ENCODE measurements around the gene EFCAB6.

Gene EFCAB6

DNA sequence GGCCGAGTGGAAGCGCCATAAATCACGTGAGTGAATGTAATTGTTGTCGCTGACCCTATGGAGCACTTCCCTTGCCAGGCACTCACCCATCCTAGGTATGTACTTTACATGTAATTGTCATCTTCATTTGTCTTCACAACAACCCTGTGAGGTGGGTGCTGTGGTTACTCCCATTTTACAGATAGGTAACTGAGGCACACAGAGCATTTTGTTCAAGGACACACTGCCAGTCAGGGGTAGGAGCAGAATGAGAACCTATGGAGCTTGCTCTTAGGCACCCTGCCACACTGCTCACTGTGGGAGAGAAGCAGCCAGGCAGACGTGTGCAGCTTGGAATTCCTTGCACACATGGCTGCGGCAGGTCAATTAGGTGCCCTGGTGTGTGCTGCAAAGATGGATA is 785 bp upstream of the EFCAB6 start:
- no peak for DNase-seq (ENCODE audit: low read depth in 2 of 2)

DNA sequence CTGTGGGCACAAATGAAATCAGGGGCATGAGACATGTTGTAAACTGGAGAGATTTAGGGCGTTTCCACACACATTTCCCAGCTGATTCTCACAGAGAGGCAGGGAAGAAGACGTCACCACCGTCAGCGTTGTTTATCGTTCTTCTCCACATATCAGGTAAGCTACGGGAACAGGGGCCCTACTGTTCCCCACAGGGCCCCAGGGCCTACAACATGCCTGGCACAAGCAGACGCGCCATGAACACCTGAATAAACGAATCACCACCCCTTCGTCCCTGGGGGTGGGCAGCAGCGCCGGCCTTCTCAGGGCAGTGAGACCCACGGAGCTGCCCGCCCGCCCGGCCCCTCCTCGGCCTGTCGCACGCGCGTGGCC is 342 bp downstream of the EFCAB6 start:
- no peak for DNase-seq (ENCODE audit: low read depth in 2 of 2)

DNA sequence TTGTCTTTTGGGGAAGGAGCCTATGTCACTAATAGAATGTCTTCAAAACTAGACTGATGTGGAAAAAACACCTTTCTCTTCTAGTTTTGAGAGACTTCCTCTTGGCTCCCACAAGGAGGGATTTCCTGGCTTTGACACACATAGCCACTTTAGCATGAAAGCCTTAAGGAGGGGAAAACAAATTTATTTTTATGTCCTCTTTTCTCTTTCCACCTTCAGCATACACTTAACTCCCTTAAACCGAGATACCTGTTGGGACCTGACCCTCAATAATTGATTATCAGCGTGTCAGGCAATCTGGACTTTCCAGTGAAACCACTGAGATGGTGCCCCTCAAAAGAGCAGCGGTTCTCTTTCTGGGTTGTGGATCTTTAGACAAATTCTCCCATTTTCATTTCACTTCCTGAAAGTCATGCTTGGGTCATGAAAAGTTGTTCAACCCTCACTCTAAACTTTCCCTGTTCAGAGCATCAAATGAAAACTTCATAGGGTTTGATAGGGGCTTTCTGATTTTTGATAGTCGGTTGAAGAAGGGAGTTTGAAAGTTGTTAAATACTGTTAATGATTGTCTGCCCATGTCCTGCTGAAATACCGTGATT is 9.1 kb downstream of the EFCAB6 start:
- DNase-seq (ENCODE audit: low read depth in 2 of 2): no peak

DNA sequence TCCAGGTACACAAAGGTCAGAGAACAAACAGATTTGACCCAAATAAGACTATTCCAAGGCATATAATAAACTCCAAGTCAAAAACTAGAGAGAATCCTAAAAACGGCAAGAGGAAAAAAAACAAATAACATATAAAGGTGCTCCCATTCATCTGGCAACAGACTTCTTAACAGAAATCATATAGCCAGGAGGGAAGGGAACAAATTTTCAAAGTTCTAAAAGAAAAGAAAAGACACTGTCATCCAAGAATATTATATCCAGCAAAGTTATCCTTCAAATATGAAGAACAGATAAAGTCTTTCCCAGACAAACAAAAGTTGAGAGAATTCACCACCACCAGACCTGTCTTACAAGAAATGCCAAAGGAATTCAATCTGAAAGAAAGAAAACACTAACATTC is 11.1 kb downstream of the EFCAB6 start:
- no peak for DNase-seq (ENCODE audit: low read depth in 2 of 2)

DNA sequence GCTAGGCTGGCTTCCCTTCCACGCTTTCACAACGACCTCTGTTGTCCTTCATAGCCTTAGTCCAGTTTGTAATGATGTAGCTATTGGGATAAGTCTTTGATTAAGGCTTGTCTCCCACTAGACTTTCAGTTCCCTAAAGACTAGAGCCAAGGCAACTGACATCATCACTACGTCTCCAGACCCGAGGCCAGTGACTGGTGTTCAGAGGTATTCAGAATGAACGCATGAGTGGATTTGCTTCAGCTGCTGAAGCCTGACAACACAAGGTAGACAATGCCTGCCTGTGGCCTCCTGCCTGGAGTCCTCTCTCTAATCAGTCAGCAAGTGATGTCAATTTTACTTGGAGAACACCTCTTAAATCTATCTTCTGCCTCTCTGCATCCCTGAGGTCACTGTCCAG is 13.6 kb downstream of the EFCAB6 start:
- DNase-seq (ENCODE audit: low read depth in 2 of 2): no peak

DNA sequence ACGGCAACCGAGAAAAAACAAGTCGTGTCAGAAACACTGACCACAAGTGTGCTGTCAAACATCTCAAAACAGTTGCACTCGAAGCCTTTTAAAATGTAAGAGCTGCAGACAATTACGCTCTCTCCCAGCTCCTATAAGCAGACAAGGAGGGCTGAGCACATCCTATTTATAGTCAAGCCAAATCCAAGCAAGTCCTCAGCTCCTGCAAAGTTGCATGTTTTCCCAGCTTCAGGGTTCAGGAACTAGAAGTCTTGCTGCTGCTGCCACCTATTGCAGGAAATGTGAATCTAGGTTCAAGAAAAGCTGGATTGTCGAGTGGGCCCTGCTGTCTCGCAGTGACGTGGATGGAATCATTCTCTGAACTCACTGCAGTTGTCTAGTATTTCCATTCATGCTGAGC is 15.5 kb downstream of the EFCAB6 start:
- no peak for DNase-seq (ENCODE audit: low read depth in 2 of 2)

DNA sequence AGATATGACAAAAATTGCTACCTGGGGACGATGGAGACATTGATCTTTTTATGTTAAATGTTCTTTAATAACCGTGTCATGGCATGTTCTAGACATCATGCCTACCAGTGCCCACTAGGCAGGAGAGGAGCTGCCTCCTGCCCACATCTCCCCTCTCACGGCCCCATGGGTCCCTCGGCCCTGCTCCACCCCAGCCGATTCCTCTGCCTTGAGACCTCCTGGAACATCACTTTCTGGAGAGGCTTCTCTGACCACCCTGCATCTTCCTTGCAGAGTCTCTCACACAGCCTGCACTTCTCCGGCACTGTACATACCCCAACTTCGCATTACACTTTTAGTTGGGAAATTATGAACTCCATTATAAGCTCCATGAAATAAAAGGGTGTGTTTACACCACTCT is 16.8 kb downstream of the EFCAB6 start:
- DNase-seq (ENCODE audit: low read depth in 2 of 2): no peak

DNA sequence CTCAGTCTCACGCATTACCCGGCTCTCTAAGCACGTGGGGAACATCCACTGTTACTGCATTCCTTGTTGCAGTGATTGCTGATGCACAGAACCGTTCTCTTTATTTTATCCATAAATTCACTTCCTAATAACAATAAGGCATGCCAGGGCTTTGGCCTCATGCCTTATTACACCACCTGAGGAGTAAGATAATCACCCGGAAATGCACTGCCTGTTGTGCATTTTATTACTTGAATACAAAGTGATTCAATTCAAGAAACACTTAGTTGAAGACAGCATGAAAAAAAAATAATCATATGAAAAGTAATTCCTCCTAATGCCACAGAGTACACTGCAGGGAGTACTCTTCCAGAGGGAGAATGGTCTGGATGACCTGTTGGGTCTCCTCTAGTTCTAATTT is 19.2 kb downstream of the EFCAB6 start:
- no peak for DNase-seq (ENCODE audit: low read depth in 2 of 2)

DNA sequence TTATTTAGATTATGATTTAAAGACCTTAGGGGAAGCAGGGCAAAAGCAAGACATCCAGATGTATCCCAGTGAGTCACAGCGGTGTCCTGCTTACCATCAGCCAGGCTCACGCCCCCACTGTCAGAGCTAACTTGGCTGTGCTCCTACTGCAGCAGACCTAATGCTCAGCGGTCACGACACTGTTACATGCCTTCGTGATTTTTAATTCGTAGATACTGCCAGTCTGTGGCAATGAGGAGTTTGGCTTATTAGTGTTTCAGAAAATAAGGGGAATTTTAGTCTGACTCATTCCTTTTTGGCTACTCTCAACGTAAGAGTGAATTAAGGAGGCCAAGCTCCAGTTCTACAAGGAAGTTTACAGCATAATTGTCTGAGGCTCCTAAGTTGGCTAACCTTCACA is 22.7 kb downstream of the EFCAB6 start:
- no peak for DNase-seq (ENCODE audit: low read depth in 2 of 2)

DNA sequence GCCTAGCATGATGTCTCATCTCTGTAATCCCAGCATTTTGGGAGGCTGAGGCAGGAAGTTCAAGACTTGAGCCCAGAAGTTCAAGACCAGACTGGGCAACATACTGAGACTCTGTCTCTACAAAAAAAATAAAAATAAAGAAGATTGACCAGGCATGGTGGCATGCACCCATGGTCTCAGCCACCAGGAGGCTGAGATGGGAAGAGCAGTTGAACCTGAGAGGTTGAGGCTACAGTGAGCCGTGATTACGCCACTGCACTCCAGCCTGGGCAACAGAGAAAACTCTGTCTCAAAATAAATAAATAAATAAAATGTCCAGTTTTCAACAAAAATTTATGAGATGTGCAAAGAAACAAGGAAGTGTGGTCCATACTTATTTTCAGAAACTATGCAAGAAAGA is 28.3 kb downstream of the EFCAB6 start:
- no peak for DNase-seq (ENCODE audit: low read depth in 2 of 2)

DNA sequence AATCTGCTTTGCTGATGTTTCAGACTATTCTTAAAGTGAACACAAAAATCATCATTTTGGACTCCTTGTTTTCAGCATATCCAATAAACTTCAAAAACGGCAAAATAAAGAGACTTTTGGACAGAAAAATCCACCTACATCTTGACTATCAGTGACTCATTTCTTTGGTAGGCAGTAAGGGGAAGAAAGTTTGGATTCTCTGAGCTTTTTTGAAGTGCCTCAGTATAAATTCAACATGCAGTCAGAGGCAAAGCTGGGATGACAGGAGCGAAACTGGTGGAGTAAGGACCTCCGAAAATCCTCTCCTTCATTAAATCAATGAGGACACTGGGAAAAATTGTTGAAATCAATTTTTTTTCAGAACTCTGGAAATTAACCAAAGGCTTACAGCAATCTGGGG is 29.7 kb downstream of the EFCAB6 start:
- no peak for DNase-seq (ENCODE audit: low read depth in 2 of 2)

DNA sequence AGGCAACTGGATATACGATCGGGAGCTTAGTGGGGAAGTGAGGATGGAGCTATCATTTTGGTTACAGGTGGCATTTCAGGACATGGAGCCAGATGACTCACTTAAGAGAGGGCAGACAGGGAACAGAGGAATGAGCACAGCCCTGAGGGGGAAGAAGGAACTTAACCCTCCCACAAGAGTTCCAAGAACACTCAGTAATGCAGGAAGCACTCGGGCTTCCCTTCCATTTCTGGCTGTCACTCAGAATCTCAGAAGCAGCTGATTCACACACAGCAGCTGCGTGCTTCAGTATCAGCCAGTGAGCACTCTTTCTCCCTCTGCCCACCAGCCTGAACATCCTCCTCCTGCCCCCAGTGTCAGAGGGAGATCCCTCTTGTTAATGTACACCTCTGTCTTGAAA is 34.8 kb downstream of the EFCAB6 start:
- DNase-seq (ENCODE audit: low read depth in 2 of 2): no peak

DNA sequence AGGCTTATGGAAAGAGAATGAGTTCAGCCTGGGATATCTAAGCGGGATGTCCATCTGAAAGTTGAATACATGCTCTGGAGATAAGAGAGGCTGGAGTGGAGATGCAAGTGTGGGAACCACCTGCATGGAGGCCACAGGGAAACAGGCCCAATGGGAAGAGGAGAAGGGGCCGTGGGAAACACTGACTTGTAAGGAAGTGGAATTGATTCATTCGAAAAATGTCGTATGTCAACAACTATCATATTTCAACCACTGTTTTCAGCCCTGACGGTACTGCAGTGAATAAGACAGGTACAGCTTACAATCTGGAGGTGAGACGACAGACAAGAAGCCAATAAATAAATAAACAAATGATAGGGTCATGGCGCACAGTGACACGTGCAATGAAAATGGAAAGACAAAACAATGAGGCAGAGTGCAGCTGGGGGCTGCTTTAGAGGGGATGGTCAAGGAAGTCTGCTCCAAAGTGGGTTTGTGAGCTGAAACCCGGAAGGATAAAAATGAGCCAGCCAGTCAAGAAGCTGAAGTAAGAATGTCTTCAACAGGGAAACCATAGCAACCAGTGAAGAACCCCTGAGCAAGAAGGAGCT is 35.9 kb downstream of the EFCAB6 start:
- no peak for DNase-seq (ENCODE audit: low read depth in 2 of 2)

DNA sequence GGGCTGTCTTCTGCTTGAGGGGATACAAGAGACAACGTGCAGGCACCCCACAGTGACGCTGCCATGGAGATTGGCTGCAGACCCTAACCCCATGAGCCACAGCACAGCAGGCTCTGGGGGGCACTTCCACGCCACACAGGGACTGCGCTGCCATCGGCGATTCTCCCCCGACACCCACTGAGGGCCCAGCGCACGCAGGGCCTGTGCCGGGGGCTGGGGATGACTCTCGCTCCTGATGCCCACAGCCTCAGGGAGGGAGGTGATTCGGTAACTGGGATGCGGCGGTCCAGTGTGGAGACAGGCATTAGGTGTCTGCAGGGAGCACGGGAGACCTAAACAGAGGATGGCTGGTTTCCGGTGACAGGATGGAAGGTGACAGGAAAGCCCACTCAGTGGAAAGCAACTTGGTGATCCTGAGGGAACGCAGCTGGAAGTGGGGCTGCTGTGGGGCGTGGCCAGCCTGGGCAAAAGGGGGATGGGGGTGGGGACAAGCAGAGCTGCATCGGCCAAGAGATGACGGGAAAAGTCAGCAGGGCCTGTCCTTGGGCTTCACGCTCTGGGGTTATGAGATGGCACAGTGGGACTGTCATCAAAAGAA is 37.7 kb downstream of the EFCAB6 start:
- DNase-seq (ENCODE audit: low read depth in 2 of 2): no peak

DNA sequence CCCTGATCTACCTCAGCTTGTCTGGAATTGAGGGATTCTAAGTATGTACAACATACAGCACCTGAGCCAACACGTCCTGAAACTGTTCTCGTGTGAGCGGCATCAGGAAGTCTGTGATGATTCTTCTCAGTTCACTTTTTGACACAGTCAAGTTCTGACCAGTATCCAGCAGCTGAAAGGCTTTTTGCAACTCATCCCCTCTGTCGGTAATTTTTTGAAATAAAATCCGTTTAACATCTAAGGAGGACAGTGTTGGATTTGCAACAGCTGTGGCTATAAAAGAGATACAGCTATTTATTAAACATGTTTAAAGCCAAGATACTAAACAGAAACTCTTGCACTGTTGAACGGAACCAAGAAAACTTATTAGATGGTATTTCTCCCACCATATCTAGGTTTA is 39.3 kb downstream of the EFCAB6 start:
- DNase-seq (ENCODE audit: low read depth in 2 of 2): no peak

DNA sequence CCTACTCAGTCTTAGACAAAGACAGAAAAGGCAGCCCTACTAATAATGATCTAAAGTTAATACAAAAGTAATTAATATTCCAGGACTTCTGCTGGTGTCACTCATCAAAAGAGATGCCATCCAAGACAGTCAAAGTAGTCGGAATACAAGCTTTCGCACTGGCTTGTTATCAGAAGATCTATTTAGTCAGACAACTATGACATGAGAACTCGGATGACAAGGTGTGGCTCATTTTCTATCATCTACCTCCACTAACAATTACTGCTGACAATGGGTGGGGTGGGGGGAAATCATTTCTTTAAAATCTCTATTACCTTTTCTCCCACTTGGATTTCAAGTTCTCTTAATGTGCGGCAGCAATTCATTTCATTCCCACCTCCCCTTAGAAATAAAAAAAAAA is 56.7 kb downstream of the EFCAB6 start:
- DNase-seq (ENCODE audit: low read depth in 2 of 2): no peak

DNA sequence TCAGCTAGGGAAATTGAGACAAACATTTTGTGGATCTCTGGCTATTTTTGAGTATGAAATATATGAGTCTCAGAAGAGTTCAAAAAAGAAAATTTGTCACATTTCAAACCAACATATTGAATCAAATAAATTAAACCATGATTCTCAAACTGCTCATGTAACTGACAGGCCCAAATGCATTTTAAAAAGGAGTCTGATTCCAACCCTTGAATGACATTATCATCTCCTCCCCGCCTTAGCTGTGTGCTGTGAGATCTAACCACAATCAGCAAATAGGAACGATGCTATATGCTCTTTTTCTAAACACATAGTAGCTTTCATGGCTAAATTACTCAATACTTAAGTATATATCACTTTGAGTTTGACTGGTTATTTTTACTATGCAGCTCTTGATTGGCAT is 57.1 kb downstream of the EFCAB6 start:
- no peak for DNase-seq (ENCODE audit: low read depth in 2 of 2)

DNA sequence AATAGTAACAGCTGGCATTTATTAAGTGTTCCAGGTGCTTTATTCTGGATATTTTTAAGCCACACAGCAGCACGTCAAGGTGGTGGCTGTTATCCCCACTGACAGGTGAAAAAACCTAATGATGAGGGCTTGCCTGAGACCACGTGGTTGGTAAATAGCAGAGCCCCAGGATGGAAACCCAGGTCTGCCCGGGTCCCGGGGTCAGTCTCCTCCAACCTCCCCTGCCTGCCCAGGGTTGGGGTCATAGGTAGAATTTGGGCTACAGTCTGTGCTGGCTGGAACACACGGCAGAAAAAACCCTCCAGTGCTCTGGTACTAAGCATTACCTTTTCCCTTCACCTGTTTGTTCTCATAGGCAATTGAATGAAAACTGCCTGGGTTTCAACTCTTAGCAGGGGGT is 57.9 kb downstream of the EFCAB6 start:
- DNase-seq (ENCODE audit: low read depth in 2 of 2): no peak

DNA sequence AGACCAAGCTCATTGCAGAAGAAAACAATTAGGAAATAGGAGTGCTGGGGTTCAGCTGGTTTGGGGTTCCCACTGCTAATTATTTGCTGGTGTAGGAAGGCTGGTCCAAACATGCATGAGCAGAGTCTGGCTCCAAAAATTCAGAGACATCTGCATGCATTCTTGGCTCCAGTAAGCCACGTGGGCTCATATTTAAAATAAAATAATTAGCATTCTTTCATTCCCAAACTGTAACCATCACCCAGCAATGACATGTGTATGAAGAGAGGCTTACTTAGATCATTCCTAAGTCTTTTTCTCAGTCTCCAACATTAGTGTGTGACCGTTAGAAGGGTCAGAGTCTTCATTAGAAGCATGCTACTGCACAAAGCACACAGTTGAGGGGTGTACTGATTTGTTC is 58.4 kb downstream of the EFCAB6 start:
- no peak for DNase-seq (ENCODE audit: low read depth in 2 of 2)

DNA sequence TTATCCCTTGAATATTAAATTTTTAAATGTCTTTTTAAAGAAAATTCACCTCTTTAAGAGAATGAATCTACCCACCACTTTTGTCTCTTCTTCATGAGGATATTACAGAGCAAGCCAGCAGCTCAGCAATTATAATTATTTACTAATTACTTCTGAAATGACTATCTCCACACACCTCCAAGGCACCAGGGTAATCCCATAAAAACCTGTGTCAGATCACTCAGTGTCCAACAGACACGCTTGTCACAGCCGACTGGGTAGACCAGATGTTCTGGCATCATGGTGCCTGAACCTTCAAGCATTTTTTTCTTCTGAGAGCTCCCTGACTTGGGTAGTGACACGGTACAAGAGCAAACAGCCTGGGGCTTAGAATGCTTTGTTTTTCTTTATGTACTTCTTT is 61.4 kb downstream of the EFCAB6 start:
- DNase-seq (ENCODE audit: low read depth in 2 of 2): no peak

DNA sequence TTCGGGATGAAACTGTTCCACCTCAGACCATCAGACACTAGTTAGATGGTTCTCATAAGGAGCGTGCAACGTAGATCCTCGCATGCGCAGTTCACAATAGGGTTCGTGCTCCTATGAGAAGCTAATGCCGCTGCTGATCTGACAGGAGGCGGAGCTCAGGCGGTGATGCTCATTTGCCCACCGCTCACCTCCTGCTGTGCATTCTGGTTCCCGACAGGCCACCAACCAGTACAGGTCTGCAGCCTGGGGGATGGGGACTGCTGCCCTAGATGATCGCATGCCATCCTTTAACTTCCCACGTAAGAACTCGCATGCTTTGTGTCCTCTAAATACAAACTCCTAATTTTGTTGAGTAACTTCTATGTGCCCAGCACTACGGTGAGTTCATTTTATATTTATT is 62.6 kb downstream of the EFCAB6 start:
- DNase-seq (ENCODE audit: low read depth in 2 of 2): no peak

DNA sequence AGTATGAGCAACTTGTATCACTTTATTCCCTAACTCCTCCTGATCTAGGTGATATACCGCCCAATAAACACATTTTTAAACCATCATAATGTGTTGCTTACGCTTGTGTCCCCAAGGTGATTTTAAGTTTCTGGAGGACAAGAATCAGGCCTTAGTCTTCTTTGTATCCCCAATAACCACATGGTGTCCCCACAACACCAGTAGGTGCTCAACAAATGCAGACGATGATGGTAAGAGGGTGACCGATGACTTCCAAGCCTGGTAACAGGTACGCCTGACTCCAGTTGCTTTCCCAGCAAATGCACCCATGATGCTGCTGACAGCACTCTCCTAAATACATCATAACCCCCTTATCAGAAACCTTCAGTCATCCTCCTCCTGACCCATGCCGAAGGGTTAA is 64.2 kb downstream of the EFCAB6 start:
- DNase-seq (ENCODE audit: low read depth in 2 of 2): no peak

DNA sequence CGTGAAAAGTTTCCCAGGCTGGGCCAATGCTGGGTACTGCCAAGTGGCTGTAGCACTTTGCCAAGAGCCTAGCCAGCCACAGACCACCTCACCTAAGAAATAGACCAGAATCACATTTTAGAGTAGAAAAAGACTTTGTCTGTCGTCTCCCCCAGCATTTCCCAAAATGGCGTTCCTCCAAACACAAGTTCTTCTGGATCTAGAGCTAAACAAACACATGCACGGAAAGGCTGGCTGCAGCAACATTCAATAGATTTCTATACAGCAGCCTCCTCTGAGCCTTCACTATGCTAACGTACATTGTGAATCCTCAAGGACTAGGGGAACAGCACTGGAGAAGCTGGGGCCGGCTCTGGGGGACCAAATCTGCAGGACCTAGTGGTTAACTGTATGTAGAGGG is 65.0 kb downstream of the EFCAB6 start:
- DNase-seq (ENCODE audit: low read depth in 2 of 2): no peak

DNA sequence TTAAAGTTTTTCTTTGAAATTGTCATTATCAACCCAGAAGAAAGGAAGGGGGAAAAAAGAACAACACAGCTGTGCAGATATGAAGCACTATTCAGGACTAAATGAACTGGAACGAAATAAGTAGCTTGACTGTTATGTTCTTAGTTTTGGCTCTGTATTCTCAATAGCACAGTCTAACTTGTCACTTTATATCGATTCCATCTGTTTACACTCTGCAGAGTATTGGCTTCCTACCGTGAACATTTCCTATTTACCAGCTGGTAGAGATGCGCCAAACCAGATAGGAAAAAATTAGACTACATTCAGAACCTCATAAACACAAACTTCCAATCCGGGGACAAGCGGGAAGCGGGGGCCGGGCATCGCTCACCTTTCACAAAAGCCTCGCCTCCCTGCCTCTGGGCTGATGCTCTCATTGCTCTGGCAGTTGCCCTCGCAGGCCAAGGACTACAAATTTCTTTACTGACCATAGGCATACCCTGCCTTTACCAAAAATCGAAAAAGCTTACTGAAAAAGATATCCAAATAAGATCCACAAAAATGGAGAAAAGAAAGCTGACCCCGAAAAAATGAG is 66.2 kb downstream of the EFCAB6 start:
- DNase-seq (ENCODE audit: low read depth in 2 of 2): no peak

Data from stimulated activated CD8-positive, alpha-beta memory T cell treated with anti-CD3 and anti-CD28 coated beads, Interleukin-2, amount 100 ng/mL, for 48 hours (primary cell).